ENCODE measurements around the gene TIGD6.

- no peak for TF ChIP-seq CTCF (IDR thresholded peaks at IDR 0.05; ENCODE audit: extremely low read depth in 1 of 2, insufficient read depth in 1 of 2, low read depth in 1 of 2, low read length in 2 of 2)
- TF ChIP-seq JUN (IDR thresholded peaks at IDR 0.05; ENCODE audit: borderline replicate concordance, insufficient read depth, insufficient read length, low read depth), result no peak
- no peak for TF ChIP-seq MAX (IDR thresholded peaks at IDR 0.05; ENCODE audit: insufficient read depth, insufficient read length)
- no peak for TF ChIP-seq EZH2 (IDR thresholded peaks at IDR 0.05; ENCODE audit: borderline replicate concordance, low read depth, low read length, severe bottlenecking)
- no peak for TF ChIP-seq MYC (IDR thresholded peaks at IDR 0.05; ENCODE audit: low read depth, low read length)
Measured at GRCh38 chr5:149975409-149975808, 25.0 kb downstream of the TIGD6 start.
